GM12878 (cell line): ENCODE measurements around the gene TUBGCP3. TPM values are rescaled to one million over a fixed set of nuclear protein-coding genes. Genes with fewer than 3 reads are reported as not detected.

ENCODE experiments used
- ATAC-seq: fragments of 200-7000 bp; cut with Tn5 transposase; 3 replicates; pipeline ENCODE4 v1.9.1; 2020; ENCODE audit warnings: mild to moderate bottlenecking, moderate library complexity
- BruUV-seq: library from RNA; stranded (reverse); fragments of 400-500 nt; replicated peaks from 2 replicates; lab custom pipeline; 2021; lab: Mats Ljungman, UMichigan
- CTCF ChIA-PET: fragments of 300-600 bp; sonication (Branson Sonifier 250); formaldehyde crosslinking; extraction: SDS; loops from one replicate; lab custom pipeline; 2021; ENCODE audit warnings: inconsistent platforms; lab: Yijun Ruan, JAX
- POLR2A ChIA-PET: fragments of 350-600 bp; formaldehyde crosslinking; extraction: SDS; loops from one replicate; lab custom pipeline; 2021; ENCODE audit warnings: inconsistent platforms; lab: Charles Lee
- RAD21 ChIA-PET: fragments of 300-600 bp; sonication (Branson Sonifier 250); formaldehyde crosslinking; loops from one replicate; lab custom pipeline; 2023; ENCODE audit warnings: antibody characterized with exemption; ENCODE audit not compliant: unreplicated experiment; lab: Charles Lee
- SMC1A ChIA-PET: fragments of 300-600 bp; sonication (Branson Sonifier 250); formaldehyde crosslinking; loops from one replicate; lab custom pipeline; 2023; ENCODE audit not compliant: unreplicated experiment, uncharacterized antibody; lab: Charles Lee
- DNase-seq: peaks from one replicate; pipeline ENCODE4 v3.0.0-alpha.2; 2011; ENCODE audit warnings: low read depth, low spot score
- FAIRE-seq: peaks from 3 replicates; lab custom pipeline; 2011; peaks lifted over from hg19 to GRCh38; lab: Jason Lieb, UNC
- H2AFZ ChIP-seq: 2 replicates; pipeline ENCODE4 v1.6.0; 2011; ENCODE audit warnings: low read depth, low read length, control low read depth; ENCODE audit not compliant: control insufficient read depth
- H3K27ac ChIP-seq: 2 replicates; pipeline ENCODE4 v1.5.1; 2011; ENCODE audit warnings: control low read depth; ENCODE audit not compliant: control insufficient read depth, insufficient read depth
- H3K27me3 ChIP-seq, 2 experiments: replicated peaks in 1 of 2; 2 replicates each; pipeline versions ENCODE4 v1.6.0 to v1.6.1; 2011; ENCODE audit warnings: low read length in 1 of 2; ENCODE audit not compliant: control insufficient read depth in 2 of 2, insufficient read depth in 2 of 2
- H3K36me3 ChIP-seq, 2 experiments: 2 replicates each; pipeline ENCODE4 v1.5.1; 2011; ENCODE audit warnings: low read length in 1 of 2; ENCODE audit not compliant: control insufficient read depth in 2 of 2, insufficient read depth in 2 of 2
- H3K4me1 ChIP-seq: 2 replicates; pipeline ENCODE4 v1.6.1; 2011; ENCODE audit warnings: mild to moderate bottlenecking, low read length, moderate library complexity, mixed read lengths; ENCODE audit not compliant: control insufficient read depth, insufficient read depth
- H3K4me2 ChIP-seq: 2 replicates; pipeline ENCODE4 v1.6.0; 2011; ENCODE audit warnings: control low read depth; ENCODE audit not compliant: control insufficient read depth, insufficient read depth
- H3K4me3 ChIP-seq: fragments of 200-600 bp; sonication (generic); 2 replicates; pipeline ENCODE4 v1.5.1; 2016
- H3K79me2 ChIP-seq: 2 replicates; pipeline ENCODE4 v1.6.0; 2011; ENCODE audit warnings: low read length; ENCODE audit not compliant: control insufficient read depth, insufficient read depth
- H3K9ac ChIP-seq: 2 replicates; pipeline ENCODE4 v1.8.0; 2011; ENCODE audit warnings: low read length, control low read depth, mixed read lengths; ENCODE audit not compliant: control insufficient read depth, insufficient read depth
- H3K9me3 ChIP-seq: replicated peaks from 3 replicates; pipeline ENCODE4 v1.5.1; 2011; ENCODE audit warnings: mild to moderate bottlenecking, low read length; ENCODE audit not compliant: control insufficient read depth, insufficient read depth
- H4K20me1 ChIP-seq: 2 replicates; pipeline ENCODE4 v1.6.0; 2011; ENCODE audit not compliant: control insufficient read depth, insufficient read depth
- ASH2L ChIP-seq: fragments of 300-600, 200-600 bp; sonication (generic); IDR thresholded peaks from 2 replicates; pipeline ENCODE4 v1.6.1; 2017; ENCODE audit warnings: low read depth, mild to moderate bottlenecking, borderline replicate concordance
- ATF3 ChIP-seq: IDR thresholded peaks from 2 replicates; pipeline ENCODE4 v1.6.1; 2011; ENCODE audit warnings: low read depth, mild to moderate bottlenecking, low read length, moderate library complexity, borderline replicate concordance; ENCODE audit errors: extremely low read depth
- CREB1 ChIP-seq: IDR thresholded peaks from 2 replicates; pipeline ENCODE4 v1.6.1; 2012; ENCODE audit warnings: low read depth, mild to moderate bottlenecking, inconsistent platforms
- E4F1 ChIP-seq: fragments of 450-650 bp; IDR thresholded peaks from 2 replicates; pipeline ENCODE4 v1.6.1; 2018; ENCODE audit warnings: borderline replicate concordance, mild to moderate bottlenecking; ENCODE audit not compliant: partially characterized antibody
- ELK1 ChIP-seq: IDR thresholded peaks from 2 replicates; pipeline ENCODE4 v1.6.1; 2012; ENCODE audit warnings: low read depth, low read length, improper control_type of control experiment
- JUNB ChIP-seq: IDR thresholded peaks from 2 replicates; pipeline ENCODE4 v1.6.1; 2016; ENCODE audit warnings: antibody characterized with exemption, mild to moderate bottlenecking
- MTA2 ChIP-seq: fragments of 450-650 bp; IDR thresholded peaks from 2 replicates; pipeline ENCODE4 v1.6.1; 2016; ENCODE audit warnings: low read depth, mild to moderate bottlenecking, moderate library complexity
- MYB ChIP-seq: fragments of 150-350 bp; IDR thresholded peaks from 2 replicates; pipeline ENCODE4 v1.6.1; 2014; ENCODE audit warnings: mild to moderate bottlenecking, low read depth, low read length, borderline replicate concordance
- PAX5 ChIP-seq: IDR thresholded peaks from 2 replicates; pipeline ENCODE4 v1.6.1; 2011; ENCODE audit warnings: low read depth, low read length, borderline replicate concordance
- POLR2A ChIP-seq: IDR thresholded peaks from 2 replicates; pipeline ENCODE4 v1.6.1; 2011; ENCODE audit warnings: low read depth, mild to moderate bottlenecking, low read length
- RB1 ChIP-seq: fragments of 450-650 bp; formaldehyde crosslinking; IDR thresholded peaks from 2 replicates; pipeline ENCODE4 v1.6.1; 2017; ENCODE audit warnings: mild to moderate bottlenecking, borderline replicate concordance
- SPI1 ChIP-seq: IDR thresholded peaks from 2 replicates; pipeline ENCODE4 v1.6.1; 2011; ENCODE audit warnings: low read depth, mild to moderate bottlenecking, low read length, moderate library complexity, borderline replicate concordance; ENCODE audit not compliant: insufficient read depth
- ZBED1 ChIP-seq: IDR thresholded peaks from 2 replicates; pipeline ENCODE4 v1.6.1; 2016; ENCODE audit warnings: borderline replicate concordance
- WGBS: methylation state at CpG from one replicate; pipeline ENCODE4 v1.1.6; 2016; ENCODE audit warnings: low lambda C conversion rate; ENCODE audit not compliant: insufficient replicate concordance, insufficient coverage; ENCODE audit errors: missing lambda C conversion rate; 5-methylcytosine and 5-hydroxymethylcytosine counted together
- in situ Hi-C: fragments of 300-500 bp; cut with MboI; formaldehyde crosslinking; loops from 9 replicates; pipeline ENCODE4 v1.14.3; 2018; ENCODE audit warnings: mixed read lengths
- intact Hi-C: fragments of 100-400 bp; cut with micrococcal nuclease; formaldehyde crosslinking; loops from one replicate; pipeline ENCODE4 v1.14.2; 2022; ENCODE audit not compliant: unreplicated experiment
- polyA plus RNA-seq, 11 experiments: library from polyadenylated mRNA; depleted of rRNA in 4 of 11; unstranded in 6 of 11; stranded (reverse) in 5 of 11; fragments of >200 nt; fragmentation: Nextera tagmentation in 4 of 11; fragmentation: Illumina TruSeq in 1 of 11; extraction: Ambion mirVana in 4 of 11; extraction: Trizol in 1 of 11; gene quantifications; 1 replicate in 1 of 11; 2 replicates in 10 of 11; pipeline versions ENCODE4 v1.2.1 to v1.2.3, GENCODE V29; 2011 to 2016; ENCODE audit warnings: inconsistent platforms in 2 of 11, missing spikeins in 2 of 11, low read depth in 1 of 11
- total RNA-seq, 4 experiments: library from RNA; depleted of rRNA in 3 of 4; stranded (reverse); fragments of >200 nt in 3 of 4; fragmentation: Illumina TruSeq in 1 of 4; extraction: Trizol in 1 of 4; gene quantifications; 2 replicates each; pipeline versions ENCODE4 v1.2.1 to v1.2.3, GENCODE V29; 2013 to 2021

The TUBGCP3 gene
- total and polyA plus RNA-seq, 10 of the 15 experiments (the other 5 are each of a cell fraction or from before 2014, with no cell fraction given), result 4.0 to 34.0 (median 22.6) TPM

GRCh38 chr13:112625698-112626097 is 37.7 kb upstream of the TUBGCP3 start (continued):
- TF ChIP-seq ELK1 (no peak), ATF3 (no peak), JUNB (no peak), RB1 (no peak), ZBED1 (no peak), ASH2L (no peak), PAX5 (no peak), MYB (no peak), POLR2A (no peak), MTA2 (no peak)

GRCh38 chr13:112624602-112625430 is 36.9 kb upstream of the TUBGCP3 start:
- ChIA-PET RAD21 (no interaction called here), POLR2A (no interaction called here), CTCF (interaction anchor here (1.5 kb wide), 1 partner anchor 15 kb away, joined by 4 read pairs; no protein-coding TSS in a partner anchor), SMC1A (no interaction called here)
- Histone ChIP-seq H3K4me2 (no peak overlapping the region), H3K36me3 (no peaks in the 10 kb centered on the region), H3K4me3 (no peak overlapping the region), H3K27me3 (no peaks in the 10 kb centered on the region; a peak in 2 of 4 replicates), H3K79me2 (no peaks in the 10 kb centered on the region), H2AFZ (no peak overlapping the region), H3K27ac (no peak overlapping the region), H3K9ac (no peak overlapping the region), H3K4me1 (no peaks in the 10 kb centered on the region), H3K9me3 (no peaks in the 10 kb centered on the region), H4K20me1 (no peaks in the 10 kb centered on the region)
- intact Hi-C loops, result no loop called here
- FAIRE-seq (no peak), ATAC-seq (no peak), DNase-seq (no peak)
- in situ Hi-C loops, result loop anchor here (25.0 kb wide), 1 partner anchor 538 kb away; no protein-coding TSS in a partner anchor
- no TSS peak for BruUV-seq
- peak; percentile 39; the same call in 1 of the 2 replicates for TF ChIP-seq SPI1
- TF ChIP-seq CREB1, result no peak
- no peak for TF ChIP-seq E4F1
- 57% methylated on average over 19 of the region's 19 CpGs for WGBS
